H1 (cell line): ENCODE results near the gene TMEM179B. TPM values are rescaled to one million over a fixed set of nuclear protein-coding genes. Genes with fewer than 3 reads are reported as not detected.

ENCODE experiments used
- ASH2L ChIP-seq: fragments of 200-600, 300-600 bp; sonication (generic); IDR thresholded peaks from one replicate; pipeline ENCODE4 v1.7.1; 2017; ENCODE audit warnings: low read length
- BACH1 ChIP-seq: IDR thresholded peaks from 2 replicates; pipeline ENCODE4 v1.6.1; 2012; ENCODE audit warnings: low read length, improper control_type of control experiment
- NRF1 ChIP-seq: IDR thresholded peaks from 2 replicates; pipeline ENCODE4 v1.6.1; 2011; ENCODE audit warnings: mild to moderate bottlenecking, low read depth, low read length, improper control_type of control experiment
- PHF8 ChIP-seq: fragments of 200-600 bp; sonication (generic); conservative IDR thresholded peaks from 2 replicates; pipeline ENCODE4 v1.7.1; 2012; ENCODE audit warnings: low read depth, mild to moderate bottlenecking, inconsistent platforms, low read length, moderate library complexity
- RBBP5 ChIP-seq: IDR thresholded peaks from 2 replicates; pipeline ENCODE4 v1.7.1; 2012; ENCODE audit warnings: low read depth, mild to moderate bottlenecking, inconsistent platforms, low read length, moderate library complexity, borderline replicate concordance
- polyA plus RNA-seq, 7 experiments: library from polyadenylated mRNA; depleted of rRNA in 3 of 7; stranded (reverse) in 5 of 7; unstranded in 2 of 7; fragments of >200 nt in 5 of 7; fragments of 200-250 nt in 2 of 7; gene quantifications; 1 replicate in 5 of 7; 2 replicates in 1 of 7; 4 replicates in 1 of 7; pipeline versions ENCODE4 v1.2.1 to v1.2.3, GENCODE V29; 2011 to 2013; ENCODE audit warnings: missing spikeins in 2 of 7, mixed read lengths in 2 of 7
- total RNA-seq: library from RNA; stranded (reverse); fragmentation: NEBNext Ultra II Directional; extraction: Animal tissue kit (Norgen Biotek cat#: 25700); gene quantifications from 2 replicates; pipeline ENCODE4 v1.2.1, GENCODE V29; 2021
- TF ChIP-seq, protein P1 (sequence below): IDR thresholded peaks from 2 replicates; pipeline ENCODE4 v1.6.1; 2012; ENCODE audit warnings: low read length, inconsistent platforms

The TMEM179B gene
- total and polyA plus RNA-seq, 2 of the 8 experiments (the other 6 are each of a cell fraction or from before 2014, with no cell fraction given): 18.6 to 62.2 TPM

- TF ChIP-seq BACH1 (no peak), NRF1 (no peak), PHF8 (no peak), RBBP5 (no peak), ASH2L (no peak)
- TF ChIP-seq, protein P1, sequence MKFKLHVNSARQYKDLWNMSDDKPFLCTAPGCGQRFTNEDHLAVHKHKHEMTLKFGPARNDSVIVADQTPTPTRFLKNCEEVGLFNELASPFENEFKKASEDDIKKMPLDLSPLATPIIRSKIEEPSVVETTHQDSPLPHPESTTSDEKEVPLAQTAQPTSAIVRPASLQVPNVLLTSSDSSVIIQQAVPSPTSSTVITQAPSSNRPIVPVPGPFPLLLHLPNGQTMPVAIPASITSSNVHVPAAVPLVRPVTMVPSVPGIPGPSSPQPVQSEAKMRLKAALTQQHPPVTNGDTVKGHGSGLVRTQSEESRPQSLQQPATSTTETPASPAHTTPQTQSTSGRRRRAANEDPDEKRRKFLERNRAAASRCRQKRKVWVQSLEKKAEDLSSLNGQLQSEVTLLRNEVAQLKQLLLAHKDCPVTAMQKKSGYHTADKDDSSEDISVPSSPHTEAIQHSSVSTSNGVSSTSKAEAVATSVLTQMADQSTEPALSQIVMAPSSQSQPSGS: no peak
Measured at GRCh38 chr11:62810748-62811147, 23.5 kb downstream of the TMEM179B start (continued).
